HepG2 (cell line): ENCODE results near the gene SCN7A. TPM values are rescaled to one million over a fixed set of nuclear protein-coding genes. Genes with fewer than 3 reads are reported as not detected.

Source experiments
- AFF4 ChIP-seq: sonication (generic); formaldehyde crosslinking; IDR thresholded peaks from 2 replicates; pipeline ENCODE4 v1.4.0; 2020; ENCODE audit warnings: missing genetic modification reagents
- ATF7 ChIP-seq, 2 experiments: fragments of 450-650 bp in 1 of 2; sonication (generic) in 1 of 2; formaldehyde crosslinking in 1 of 2; IDR thresholded peaks; 2 replicates each; pipeline versions ENCODE4 v1.4.0 to v1.6.1; 2016 to 2020; ENCODE audit warnings: antibody characterized with exemption in 1 of 2, mild to moderate bottlenecking in 1 of 2, missing genetic modification reagents in 1 of 2
- CENPX ChIP-seq: sonication (generic); formaldehyde crosslinking; IDR thresholded peaks from 2 replicates; pipeline ENCODE4 v1.9.0; 2021; ENCODE audit warnings: mild to moderate bottlenecking, missing genetic modification reagents, moderate library complexity
- E2F5 ChIP-seq: sonication (generic); formaldehyde crosslinking; conservative IDR thresholded peaks from 2 replicates; pipeline ENCODE4 v1.4.0; 2020; ENCODE audit warnings: missing genetic modification reagents
- FOXJ3 ChIP-seq: sonication (generic); formaldehyde crosslinking; IDR thresholded peaks from 2 replicates; pipeline ENCODE4 v1.4.0; 2020; ENCODE audit warnings: missing genetic modification reagents, mild to moderate bottlenecking, borderline replicate concordance
- HHEX ChIP-seq: IDR thresholded peaks from 2 replicates; pipeline ENCODE4 v1.6.1; 2016; ENCODE audit warnings: control low read depth
- HNRNPLL ChIP-seq: fragments of 200-400 bp; formaldehyde crosslinking; IDR thresholded peaks from 2 replicates; pipeline ENCODE4 v1.6.1; 2017; ENCODE audit warnings: mild to moderate bottlenecking, low read depth, low read length; ENCODE audit not compliant: poor library complexity, severe bottlenecking
- RAD51 ChIP-seq: fragments of 450-650 bp; IDR thresholded peaks from 2 replicates; pipeline ENCODE4 v1.6.1; 2016; ENCODE audit warnings: borderline replicate concordance
- RCOR2 ChIP-seq: IDR thresholded peaks from 2 replicates; pipeline ENCODE4 v1.6.1; 2016; ENCODE audit warnings: missing biosample characterization, missing genetic modification reagents
- SP2 ChIP-seq: sonication (generic); formaldehyde crosslinking; IDR thresholded peaks from 2 replicates; pipeline ENCODE4 v1.5.1; 2020; ENCODE audit warnings: mild to moderate bottlenecking, missing genetic modification reagents
- SP4 ChIP-seq: sonication (generic); formaldehyde crosslinking; IDR thresholded peaks from 2 replicates; pipeline ENCODE4 v1.8.1; 2023; ENCODE audit warnings: mild to moderate bottlenecking, missing genetic modification reagents
- YEATS2 ChIP-seq: sonication (generic); formaldehyde crosslinking; IDR thresholded peaks from 2 replicates; pipeline ENCODE4 v1.4.0; 2020; ENCODE audit warnings: missing genetic modification reagents, borderline replicate concordance
- ZNF746 ChIP-seq: sonication (generic); formaldehyde crosslinking; IDR thresholded peaks from 2 replicates; pipeline ENCODE4 v1.8.0; 2022; ENCODE audit warnings: mild to moderate bottlenecking, missing genetic modification reagents
- ZNF772 ChIP-seq: sonication (generic); formaldehyde crosslinking; IDR thresholded peaks from 2 replicates; pipeline ENCODE4 v1.5.0; 2020; ENCODE audit warnings: mild to moderate bottlenecking, missing genetic modification reagents
- ZNF784 ChIP-seq: sonication (generic); formaldehyde crosslinking; IDR thresholded peaks from 2 replicates; pipeline ENCODE4 v1.5.1; 2020; ENCODE audit warnings: missing genetic modification reagents, mild to moderate bottlenecking, borderline replicate concordance
- polyA plus RNA-seq, 8 experiments: library from polyadenylated mRNA; depleted of rRNA in 3 of 8; stranded (reverse) in 7 of 8; unstranded in 1 of 8; fragments of >200 nt; fragmentation: Illumina TruSeq in 4 of 8; extraction: Trizol in 4 of 8; gene quantifications; 2 replicates each; pipeline versions ENCODE4 v1.2.1 to v1.2.3, GENCODE V29; 2011 to 2016; ENCODE audit warnings: low read depth in 4 of 8, missing spikeins in 1 of 8, mixed read lengths in 1 of 8; ENCODE audit not compliant: insufficient read depth in 1 of 8
- total RNA-seq, 5 experiments: library from RNA; depleted of rRNA; stranded (reverse); fragments of >200 nt; fragmentation: Illumina TruSeq; extraction: Trizol; gene quantifications; 2 replicates each; pipeline ENCODE4 v1.2.3, GENCODE V29; 2016; ENCODE audit warnings: low read depth in 1 of 5
- TF ChIP-seq, protein P1 (sequence below): sonication (generic); formaldehyde crosslinking; IDR thresholded peaks from 2 replicates; pipeline ENCODE4 v1.9.0; 2021; ENCODE audit warnings: missing genetic modification reagents, mild to moderate bottlenecking, borderline replicate concordance
- TF ChIP-seq, protein P2 (sequence below): sonication (generic); formaldehyde crosslinking; IDR thresholded peaks from 2 replicates; pipeline ENCODE4 v1.5.0; 2020; ENCODE audit warnings: mild to moderate bottlenecking, missing genetic modification reagents

SCN7A gene
- total and polyA plus RNA-seq, 2 of the 13 experiments (the other 11 are each of a cell fraction or from before 2014, with no cell fraction given), result 0.01 TPM; not detected in 1

DNA sequence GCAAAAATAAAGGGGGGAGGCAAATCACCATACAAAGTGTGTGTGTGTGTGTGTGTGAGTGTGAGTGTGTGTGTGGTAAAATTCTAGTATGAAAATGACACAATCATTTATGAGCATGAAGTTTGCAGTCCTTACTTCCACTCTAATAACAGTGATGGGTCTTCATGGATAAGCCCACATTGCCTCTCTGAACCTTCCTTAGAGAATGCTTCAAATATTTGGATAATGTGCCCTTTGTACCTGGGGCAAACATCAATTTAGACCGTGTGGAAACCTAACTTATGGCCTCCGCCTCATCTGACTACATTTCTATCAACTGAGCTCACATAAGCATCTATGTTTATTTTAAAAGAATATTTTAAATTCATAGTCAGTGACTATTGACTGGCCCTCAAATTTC lies 122.0 kb downstream of the SCN7A start (continued):
- TF ChIP-seq, protein P1, sequence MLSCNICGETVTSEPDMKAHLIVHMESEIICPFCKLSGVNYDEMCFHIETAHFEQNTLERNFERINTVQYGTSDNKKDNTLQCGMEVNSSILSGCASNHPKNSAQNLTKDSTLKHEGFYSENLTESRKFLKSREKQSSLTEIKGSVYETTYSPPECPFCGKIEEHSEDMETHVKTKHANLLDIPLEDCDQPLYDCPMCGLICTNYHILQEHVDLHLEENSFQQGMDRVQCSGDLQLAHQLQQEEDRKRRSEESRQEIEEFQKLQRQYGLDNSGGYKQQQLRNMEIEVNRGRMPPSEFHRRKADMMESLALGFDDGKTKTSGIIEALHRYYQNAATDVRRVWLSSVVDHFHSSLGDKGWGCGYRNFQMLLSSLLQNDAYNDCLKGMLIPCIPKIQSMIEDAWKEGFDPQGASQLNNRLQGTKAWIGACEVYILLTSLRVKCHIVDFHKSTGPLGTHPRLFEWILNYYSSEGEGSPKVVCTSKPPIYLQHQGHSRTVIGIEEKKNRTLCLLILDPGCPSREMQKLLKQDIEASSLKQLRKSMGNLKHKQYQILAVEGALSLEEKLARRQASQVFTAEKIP (CRISPR knock-in tag), result no peak
- TF ChIP-seq AFF4 (no peak), SP2 (no peak), RCOR2 (CRISPR knock-in tag) (peak; percentile 94), HHEX (CRISPR knock-in tag) (peak; percentile 65), E2F5 (no peak), ZNF784 (peak; percentile 42; the same call in 1 of the 2 replicates), FOXJ3 (CRISPR knock-in tag) (peak; percentile 79; the same call in 1 of the 2 replicates), HNRNPLL (no peak), RAD51 (no peak), ZNF772 (CRISPR knock-in tag) (no peak), ATF7 (IDR thresholded peaks at IDR 0.05) (peak; percentile 56), ATF7 (CRISPR knock-in tag; IDR thresholded peaks at IDR 0.05) (no peak), YEATS2 (no peak), ZNF746 (CRISPR knock-in tag) (no peak), SP4 (CRISPR knock-in tag) (no peak), CENPX (CRISPR knock-in tag) (no peak)
- TF ChIP-seq, protein P2, sequence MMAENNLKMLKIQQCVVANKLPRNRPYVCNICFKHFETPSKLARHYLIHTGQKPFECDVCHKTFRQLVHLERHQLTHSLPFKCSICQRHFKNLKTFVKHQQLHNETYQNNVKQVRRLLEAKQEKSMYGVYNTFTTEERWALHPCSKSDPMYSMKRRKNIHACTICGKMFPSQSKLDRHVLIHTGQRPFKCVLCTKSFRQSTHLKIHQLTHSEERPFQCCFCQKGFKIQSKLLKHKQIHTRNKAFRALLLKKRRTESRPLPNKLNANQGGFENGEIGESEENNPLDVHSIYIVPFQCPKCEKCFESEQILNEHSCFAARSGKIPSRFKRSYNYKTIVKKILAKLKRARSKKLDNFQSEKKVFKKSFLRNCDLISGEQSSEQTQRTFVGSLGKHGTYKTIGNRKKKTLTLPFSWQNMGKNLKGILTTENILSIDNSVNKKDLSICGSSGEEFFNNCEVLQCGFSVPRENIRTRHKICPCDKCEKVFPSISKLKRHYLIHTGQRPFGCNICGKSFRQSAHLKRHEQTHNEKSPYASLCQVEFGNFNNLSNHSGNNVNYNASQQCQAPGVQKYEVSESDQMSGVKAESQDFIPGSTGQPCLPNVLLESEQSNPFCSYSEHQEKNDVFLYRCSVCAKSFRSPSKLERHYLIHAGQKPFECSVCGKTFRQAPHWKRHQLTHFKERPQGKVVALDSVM, result no peak
